Measurements from ENCODE around the gene PDZD7.
A peak's percentile ranks its signal among the peaks of the same experiment; 100 is the strongest.

PDZD7 gene

DNA sequence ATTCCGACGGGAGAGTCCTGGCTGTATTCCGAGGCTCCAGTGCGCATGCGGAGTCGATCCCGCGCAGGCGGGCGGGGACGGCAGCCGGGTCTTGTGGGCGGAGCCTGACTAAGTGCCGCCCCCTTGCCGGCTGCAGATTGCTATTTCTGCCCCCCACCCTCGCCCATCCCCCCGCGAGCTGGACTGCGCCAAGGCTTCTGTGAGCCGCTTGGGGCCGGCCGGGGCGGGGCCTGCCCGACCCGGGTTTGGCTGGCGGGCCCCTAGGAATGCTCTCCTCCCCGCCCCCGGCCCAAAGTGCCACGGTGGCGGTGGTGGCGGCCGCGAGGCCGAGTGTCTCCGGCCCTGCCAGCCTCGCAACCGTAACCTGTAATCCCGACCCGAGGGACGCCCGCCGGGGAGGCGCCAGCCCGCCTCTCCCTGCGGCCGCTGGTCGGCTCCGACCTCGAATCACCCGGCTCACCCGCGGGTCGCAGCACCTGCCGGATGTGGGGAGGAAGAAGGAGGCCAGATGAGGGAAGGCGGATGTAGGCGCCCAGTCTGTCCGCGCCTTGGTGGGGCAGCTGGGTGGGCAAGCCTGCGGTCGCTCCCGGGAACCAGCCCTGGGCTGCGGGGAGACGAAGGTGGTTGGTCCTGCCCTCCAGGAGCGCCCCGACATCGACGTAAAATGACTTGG, 30.2 kb upstream of the PDZD7 start:
- DNase-seq, result peak; percentile 73

DNA sequence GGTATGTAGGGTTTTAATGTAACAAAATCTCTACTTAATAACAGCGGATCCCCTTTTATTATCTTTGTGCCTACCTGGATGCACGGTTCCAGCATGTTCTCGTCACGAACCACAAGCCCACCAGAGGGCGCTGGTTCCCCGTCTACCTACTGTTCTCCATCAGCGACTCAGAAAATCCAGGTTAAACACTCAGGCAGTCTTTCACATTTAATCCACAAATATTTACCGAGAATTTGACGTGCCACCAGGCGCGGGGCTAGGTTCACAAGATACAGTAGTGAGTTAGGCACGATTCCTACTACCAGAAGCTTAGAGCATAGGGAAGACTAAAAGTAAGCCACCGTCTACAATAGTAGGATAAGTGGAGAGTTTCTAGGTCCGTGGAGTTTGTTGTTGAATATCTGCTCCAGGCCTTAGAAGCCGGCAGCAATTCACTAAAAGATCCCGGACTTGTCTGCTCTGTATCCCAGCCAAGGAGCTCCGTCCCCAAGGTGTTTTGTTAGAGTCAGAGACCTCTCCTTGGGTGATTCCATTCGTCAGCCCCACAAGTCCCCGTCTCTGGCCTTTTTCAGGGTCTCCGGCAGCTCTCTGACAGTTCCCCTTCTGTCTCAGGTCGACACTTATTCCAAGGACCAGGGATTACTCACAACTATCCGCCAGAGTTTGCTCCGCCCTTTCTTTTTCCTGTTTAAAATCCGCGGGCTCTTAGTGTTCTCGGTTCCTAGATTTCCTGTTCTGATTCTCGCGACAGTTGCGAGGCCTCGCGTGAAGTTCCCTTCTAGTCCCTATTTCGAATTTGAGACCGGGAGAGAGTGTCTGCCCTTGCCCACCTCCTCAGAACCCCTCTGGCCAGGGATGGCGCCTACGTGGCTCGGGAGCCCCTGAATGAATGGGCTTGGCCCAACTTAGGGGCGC, 29.4 kb upstream of the PDZD7 start:
- peak; percentile 73 for DNase-seq

DNA sequence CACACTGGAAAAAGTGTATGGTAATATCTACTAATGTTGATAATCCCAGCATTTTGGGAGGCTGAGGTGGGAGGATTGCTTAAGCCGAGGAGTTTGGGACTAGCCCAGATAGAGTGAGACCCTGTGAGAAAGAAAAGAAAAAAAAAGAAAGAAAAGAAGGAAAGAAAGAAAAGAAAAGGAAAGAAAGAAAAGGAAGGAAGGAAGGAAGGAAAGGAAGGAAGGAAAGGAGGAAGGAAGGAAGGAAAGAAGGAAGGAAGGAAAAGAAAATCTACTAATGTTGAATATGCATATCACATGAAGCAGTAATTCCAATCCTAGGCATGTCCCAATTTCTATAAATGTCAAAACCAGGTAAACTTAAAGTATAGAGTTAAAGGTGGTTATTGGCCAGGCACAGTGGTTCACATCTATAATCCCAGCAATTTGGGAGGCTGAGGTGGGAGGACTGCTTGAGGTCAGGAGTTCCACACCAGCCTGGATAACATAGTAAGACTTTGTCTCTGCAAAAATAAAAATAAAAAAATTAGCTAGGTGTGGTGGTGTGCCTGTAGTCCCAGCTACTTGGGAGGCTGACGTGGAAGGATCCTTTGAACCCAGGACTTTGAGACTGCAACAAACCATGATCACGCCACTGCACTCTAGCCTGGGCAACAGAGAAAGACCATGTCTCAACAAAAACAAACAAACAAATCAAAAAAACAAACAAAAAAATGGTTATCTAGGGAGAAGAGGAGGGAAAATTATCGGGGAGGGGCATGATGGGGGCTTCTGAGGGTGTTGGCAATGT, 25.6 kb upstream of the PDZD7 start:
- no peak for DNase-seq

DNA sequence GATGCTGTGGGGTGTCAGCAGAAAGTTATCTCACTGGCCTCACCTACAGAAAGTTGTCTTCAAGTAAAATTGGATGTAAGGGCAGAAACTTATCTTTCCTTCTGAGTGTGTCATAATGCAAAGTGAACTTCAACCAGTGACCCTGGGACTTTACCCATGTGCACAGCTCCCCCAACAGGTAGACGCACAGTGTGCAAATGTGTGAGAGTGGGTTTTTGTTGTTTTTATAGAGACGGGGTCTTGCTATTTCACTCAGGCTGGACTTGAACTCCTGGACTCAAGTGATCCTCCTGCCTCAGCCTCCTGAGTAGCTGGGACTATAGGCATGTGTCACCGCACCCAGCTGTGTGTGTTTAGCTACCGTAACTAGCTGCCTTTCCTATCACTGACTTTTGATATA, 24.5 kb upstream of the PDZD7 start:
- DNase-seq, result no peak

DNA sequence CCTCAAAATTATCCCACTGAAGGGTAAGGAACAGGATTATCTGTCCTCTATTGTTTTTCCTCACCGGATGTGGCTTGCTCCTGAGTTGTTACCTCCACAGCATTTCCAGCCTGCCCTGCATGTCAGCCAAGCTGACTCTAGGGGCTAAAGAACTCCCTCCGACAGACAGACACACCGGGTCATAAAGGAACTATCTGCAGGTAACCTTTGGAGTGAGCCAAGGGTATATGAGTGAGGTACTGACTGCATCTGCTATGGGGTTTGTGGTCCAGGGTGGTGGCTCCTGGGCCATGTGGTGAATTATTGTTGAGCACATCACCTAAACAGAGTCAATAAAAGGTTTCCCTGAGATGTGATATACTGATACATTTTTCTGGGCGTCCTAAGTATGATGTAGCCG, 23.9 kb upstream of the PDZD7 start:
- no peak for DNase-seq

DNA sequence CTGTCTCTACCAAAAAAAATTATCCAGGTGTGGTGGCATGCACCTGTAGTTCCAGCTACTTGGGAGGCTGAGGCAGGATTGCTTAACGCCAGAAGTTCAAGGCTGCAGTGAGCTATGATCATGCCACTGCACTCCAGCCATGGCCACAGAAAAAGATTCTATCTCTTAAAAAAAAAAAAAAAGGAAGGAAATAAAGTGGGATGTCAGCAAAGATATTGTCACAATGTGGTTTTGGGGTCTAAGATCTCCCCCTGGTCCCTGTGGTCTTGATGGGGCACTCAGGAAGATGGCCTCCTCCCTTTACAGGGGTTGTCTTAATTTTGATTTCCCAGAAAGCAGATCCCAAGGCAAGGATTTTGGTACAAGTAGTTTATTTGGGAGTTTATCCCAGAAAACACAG, 23.4 kb upstream of the PDZD7 start:
- DNase-seq, result no peak

DNA sequence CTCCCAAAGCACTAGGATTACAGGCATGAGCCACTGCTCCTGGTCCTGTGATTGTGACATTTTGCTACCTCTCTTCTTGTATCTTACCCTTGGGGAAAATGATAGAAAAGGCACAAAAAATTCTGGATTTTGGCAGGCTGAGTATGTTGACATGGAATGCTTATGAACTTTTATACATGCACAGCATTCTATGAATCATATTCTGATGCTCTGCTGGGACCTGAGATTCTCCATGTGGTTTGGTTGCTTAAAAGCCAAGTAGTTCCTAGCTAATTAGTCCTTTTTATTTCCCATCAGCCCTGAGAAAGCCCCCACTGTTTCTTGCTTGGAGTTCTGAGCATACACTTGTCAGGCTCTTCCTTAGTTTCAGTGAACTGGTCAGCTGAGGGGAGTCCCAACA, 22.6 kb upstream of the PDZD7 start:
- DNase-seq, result no peak

DNA sequence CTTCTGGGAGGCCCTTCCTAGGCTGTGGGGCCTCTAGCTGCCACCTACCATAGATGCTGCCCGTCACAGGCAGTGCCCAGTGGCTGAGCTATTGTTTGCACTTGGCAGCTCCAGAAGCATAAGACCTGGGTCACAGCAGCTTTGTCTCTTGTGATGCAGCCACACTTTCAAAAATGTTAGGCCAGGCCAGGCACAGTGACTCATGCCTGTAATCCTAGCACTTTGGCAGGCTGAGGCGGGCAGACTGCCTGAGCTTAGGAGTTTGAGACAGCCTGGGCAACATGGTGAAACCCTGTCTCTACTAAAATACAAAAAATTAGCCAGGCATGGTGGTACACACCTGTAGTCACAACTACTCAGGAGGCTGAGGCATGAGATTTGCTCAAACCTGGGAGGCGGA, 21.4 kb upstream of the PDZD7 start:
- DNase-seq, result no peak

DNA sequence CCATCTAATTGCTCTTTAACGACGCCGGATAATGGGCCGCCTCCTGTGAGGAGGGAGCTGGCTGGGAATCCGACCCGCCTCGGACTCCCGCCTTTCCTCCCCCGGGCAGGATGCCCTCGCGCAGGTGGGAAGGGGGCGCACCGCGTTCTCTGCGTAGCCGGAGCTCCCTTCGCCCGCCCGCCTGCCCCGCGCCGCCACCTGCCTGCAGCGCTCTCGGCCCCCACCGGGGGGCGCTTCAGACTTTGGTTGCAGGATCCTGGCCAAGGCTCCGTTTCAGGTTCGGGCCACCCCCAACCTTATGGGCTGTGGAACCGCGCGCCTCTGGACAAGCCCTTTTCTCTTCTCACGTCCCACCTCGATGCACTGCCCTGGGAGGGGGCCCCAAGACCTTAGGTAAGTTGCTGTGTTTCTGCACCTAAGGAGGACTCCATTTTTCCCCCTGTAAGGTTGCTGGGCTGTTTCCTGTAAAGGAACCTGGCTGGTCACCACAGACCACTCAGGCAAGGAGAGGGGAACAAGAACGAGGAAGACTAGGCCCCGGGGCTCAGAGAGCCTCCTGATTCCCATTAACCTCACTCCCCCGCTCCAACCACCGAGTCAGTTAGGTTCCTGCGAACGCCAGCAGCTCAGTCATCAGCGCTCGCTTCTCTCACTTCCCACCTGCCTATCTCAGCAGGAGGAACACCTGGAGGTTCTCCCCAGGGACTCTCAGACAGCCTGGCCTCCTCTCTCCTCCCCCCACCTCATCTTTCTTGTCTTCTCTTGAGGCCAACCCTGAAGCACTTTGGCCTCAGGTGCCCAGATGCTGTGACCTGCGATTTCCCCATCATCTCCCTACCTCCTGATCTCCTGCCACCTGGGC, 19.5 kb upstream of the PDZD7 start:
- DNase-seq, result no peak

DNA sequence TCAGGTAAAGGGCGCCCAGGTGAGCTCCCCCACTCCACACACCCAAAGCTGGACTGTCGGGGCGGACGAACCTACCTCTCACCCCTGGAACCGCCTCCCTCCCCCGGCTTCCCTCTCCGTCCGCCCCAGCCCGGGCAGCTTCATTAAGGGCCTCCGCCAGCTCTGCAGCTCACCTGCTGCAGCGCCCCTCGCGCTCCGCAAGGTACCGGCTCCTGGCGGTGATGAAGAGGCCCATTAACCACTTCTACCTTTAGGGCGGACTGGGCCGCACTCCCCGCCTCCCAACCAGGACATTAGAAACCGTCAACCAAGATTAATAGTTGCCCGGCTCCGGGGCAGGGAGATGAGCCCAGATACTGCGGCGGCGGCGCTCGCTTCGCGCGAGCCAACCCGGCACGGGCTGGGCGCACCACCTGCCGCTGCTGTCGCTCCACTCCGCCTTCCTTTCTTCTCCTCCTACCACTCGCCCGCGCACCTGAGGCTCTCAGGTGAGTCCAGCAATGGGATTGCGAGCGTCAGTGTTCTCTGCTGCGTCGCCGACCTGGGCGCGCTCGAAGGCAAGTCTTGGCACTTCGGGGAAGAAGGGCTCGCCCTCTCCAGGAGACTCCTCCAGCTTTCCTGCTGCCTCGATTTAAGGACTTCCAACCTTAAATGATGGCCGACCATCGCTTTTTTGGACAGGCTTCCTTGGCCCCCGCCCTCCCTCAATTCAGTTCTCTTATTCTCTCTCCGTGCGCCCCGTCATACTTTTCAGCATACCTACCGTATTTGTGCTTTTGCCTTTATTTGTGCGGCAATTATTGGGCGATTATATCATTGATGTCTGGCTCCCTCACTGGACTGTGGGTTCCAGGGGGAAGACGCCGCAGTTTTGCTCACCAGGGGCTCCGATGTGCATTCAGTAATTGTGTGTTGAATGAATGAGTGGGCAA, 17.3 kb upstream of the PDZD7 start:
- peak; percentile 34 for DNase-seq

DNA sequence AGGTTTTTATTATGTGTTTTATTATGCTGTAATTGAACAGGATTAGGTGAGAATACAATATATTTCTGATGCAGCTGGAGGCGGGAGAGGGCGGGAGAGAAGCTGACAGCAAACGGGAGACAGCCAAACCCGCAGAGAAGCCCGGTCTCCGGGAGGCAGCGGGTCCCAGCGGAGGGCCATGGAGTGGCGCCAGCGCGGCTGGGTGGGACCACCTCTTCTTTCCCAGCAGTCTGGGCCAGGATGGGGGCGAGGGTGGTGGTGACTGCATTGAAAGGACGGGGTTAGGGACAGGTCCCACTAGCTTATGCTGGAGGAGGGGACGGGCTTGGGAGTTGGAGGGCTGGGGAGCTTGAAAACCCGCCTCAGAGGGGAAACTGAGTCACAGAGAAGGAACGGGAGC, 16.3 kb upstream of the PDZD7 start:
- no peak for DNase-seq

DNA sequence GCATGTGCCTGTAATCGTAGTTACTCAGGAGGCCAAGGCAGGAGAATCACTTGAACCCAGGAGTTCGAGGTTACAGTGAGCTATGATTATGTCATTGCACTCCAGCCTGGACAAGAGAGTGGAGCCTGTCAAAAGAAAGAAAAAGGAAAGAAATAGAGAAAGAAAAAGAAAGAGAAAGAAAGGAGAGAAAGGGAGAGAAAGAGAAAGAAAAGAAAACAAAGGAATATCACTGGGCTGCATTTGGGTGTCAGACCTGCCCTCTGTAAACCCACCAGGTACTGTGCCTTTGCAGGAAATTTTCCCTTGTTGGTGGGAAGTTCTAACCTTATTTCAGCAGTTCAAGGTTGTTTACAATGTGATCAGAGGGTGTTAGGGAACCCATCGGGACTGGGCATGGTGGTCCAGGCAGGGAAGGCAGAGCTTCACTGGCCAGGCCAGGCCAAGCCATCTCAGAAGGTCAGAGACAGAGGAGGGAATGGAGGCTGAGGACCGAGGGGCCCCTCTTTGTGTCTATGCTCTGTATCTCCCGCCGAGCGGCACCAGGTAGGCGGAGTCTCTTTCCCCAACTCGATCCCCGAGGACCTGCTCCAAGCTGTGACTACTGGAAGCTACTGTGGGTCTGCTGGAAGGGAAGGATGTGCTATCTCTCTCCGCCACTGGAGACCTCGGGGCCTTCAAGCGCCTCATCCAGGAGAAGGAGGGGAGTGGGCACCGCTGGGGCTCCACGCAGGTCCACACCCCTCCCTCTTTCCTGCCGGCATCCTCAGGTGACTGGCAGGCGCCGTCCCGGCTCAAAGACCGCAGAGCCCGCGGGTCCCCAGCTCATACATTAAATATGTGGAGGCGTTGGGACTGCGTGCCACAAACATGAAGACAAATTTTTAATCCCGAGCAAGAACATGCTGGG, 15.7 kb upstream of the PDZD7 start:
- DNase-seq, result no peak

DNA sequence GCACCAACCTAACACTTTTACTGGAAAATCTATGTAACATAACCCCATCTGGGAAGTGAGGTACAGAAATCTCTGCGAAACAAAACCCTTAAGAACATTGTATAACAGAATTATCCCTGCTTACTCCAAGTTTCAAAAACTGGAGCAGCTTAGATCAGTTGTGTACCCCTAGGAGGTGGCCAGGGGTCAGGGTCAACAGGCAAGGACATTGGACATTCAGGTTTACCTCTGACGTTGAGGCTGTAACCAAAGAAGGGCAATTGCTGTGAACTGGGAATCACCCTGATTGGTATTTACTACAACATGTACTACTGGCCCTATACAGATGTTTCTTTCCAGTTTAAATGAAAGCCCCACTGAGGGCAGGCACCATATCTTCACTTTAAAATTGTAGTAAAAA, 13.2 kb upstream of the PDZD7 start:
- no peak for DNase-seq

DNA sequence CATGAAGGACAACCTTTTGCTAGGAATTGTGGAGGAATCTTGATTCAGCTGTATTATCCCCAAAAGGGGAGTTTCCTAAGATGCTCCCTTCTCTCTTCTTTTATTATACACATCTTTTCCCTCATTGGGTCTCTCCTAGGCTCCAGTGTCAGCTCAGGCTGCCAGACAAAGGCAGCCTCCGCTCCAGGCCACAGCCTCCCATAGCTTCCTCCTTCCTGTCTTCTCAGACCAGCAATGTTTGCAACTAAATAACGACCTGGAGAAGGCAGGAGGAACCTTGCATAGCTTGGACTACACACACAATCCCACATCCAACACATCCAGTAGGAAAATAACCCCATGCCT, 12.4 kb upstream of the PDZD7 start:
- DNase-seq, result no peak

DNA sequence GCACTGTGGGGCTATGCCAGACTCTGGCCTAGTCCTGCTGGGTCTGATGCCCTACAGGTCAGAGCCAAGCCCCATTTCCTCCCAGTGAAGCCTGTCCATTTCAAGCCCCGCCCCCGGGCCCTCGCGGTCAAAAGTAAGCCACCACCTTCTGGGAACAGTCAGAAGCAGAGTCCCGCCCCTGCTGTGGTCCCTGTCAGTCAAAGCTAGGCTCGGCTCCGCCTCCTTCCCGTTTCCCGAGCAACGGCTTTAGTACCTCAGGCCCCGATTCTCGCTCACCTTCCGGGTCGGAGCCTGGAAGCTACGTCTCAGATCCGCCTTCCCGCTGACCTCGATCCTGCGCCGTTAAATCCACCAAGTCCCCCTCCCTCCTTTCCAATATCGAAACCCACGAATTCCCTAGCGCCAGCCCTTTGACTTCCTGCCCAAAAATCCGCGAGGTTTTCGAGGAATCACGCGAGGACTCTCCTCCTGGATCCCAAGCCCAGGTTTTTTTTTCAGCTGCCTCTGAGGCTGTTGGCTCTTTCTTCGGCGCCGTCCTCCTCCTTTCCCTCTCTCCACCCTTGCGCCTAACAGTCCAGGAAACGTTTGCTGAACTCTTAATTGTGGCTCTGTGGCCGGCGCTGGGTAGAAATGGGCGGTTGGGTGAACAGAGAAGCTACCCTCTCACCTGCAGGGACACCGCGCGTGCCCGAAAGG, 11.9 kb upstream of the PDZD7 start:
- peak; percentile 59 for DNase-seq

DNA sequence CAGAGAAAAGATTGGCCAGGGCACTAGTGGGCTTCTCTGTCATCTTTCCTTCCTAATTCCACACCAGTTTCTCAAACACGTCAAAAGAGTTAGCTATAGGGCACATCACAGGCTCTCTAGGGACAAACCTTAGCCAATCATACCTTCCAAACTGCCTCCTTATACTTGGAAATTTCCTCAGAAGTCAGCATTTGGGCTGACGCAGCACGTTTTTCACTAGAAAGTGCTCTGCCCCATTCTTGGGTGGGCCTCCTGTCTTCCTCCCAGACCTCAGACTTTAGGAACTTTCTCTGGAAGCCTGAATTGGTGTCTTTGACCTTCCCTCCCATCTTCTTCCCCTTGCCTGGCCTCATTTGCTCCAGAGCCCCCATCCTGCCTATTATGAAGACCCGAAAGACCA, 11.2 kb upstream of the PDZD7 start:
- no peak for DNase-seq

DNA sequence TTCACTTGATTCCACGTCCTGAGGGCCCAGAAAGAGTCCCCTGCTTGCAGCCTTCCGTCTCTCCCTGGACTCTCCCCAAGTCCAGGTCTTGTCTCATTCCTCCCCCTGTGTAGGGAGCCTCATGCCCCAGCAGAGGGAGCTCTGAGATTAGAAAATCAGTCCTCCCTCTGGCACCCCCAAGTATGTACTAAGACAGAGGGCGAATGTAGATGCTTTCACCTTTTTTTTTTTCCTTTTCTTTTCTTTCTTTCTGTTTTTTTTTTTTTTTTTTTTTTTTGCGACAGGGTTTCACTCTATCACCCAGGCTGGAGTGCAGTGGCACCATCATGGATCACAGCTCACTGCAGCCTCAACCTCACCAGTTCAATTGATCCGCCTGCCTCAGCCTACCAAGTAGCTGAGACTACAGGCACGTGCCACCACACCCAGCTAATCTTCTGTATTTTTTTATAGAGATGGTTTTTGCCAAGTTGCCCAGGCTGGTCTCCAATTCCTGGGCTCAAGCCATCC, 10.4 kb upstream of the PDZD7 start:
- DNase-seq, result no peak

DNA sequence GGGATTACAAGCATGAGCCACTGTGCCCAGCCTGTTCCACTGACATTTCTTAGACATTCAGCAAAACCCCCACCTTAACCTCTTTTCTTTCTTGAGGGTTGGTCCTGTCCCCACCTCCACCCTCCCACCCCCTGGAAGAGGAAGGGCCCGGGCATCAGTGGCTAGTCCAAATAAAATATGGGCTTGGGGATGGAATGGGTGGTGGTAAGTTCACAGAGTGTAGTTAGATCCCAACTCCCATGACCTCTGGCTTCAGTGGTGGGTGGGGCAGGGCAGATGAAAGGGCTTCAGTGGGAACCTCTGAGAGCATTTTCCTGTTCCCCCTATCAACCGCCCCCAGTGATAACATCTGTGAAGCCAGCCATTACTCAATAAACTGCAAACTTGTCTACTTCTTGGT, 9.9 kb upstream of the PDZD7 start:
- no peak for DNase-seq

DNA sequence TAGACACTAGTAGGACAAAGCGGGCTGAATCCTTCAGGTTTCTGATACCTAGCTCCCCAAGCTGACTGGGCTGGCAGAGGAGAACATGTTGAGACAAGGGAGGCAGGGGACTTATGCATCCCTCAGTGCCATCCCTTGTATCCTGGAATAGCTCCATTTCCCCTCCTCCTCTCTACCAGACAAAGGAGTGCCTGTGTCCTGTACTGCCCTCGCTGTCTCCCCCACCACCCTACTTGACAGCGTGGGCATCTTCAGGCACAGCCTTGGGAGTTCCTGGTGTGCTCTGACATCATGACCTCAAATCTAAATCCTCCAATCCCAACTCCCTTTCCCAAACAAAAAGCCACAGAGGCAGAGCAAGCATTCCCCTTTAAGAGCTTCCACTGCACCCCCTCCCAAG, 9.1 kb upstream of the PDZD7 start:
- DNase-seq, result no peak

DNA sequence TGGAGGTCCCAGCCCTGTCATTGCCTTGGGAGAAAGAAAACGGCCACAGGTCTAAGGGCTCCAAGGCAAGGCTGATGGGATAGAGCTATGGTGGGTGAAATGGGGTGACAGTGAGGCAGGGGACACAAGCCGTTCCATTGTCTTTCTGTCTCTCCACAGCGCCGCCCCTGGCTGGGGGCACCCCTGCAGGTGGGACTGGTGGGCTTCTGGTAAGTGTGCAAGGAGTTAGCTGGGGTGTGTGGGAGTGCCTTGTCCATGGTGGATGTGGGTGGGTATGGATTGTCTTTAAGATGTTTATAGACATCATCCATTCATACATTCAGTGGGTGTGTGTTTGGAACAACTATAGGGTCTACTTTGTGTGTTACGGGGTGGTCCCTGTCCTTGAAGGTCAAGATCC, 7.6 kb upstream of the PDZD7 start:
- DNase-seq, result no peak

Data from NCI-H1417 treated with DMSO at 0.1 percent for 48 hours (cell line).